GM21825 (cell line): ENCODE results near the gene SPECC1L.

Experiments used
- ATAC-seq: cut with Tn5 transposase; IDR thresholded peaks from one replicate; pipeline ENCODE4 v1.9.1; 2021; ENCODE audit warnings: mild to moderate bottlenecking, moderate library complexity; ENCODE audit not compliant: unreplicated experiment

The SPECC1L gene

GRCh38 chr22:24424901-24425775 lies 154.5 kb downstream of the SPECC1L start:
- ATAC-seq: no peak

GRCh38 chr22:24426436-24426835 lies 155.8 kb downstream of the SPECC1L start:
- no peak for ATAC-seq

GRCh38 chr22:24426851-24427499 lies 156.3 kb downstream of the SPECC1L start:
- ATAC-seq: no peak

GRCh38 chr22:24427500-24428164 lies 157.0 kb downstream of the SPECC1L start, which contains the start of gene ADORA2A:
Gene ADORA2A (plus strand): TSS chr22:24427599. CDS start chr22:24433405, 5,806 bp downstream.
- peak; percentile 43 for ATAC-seq

- no peak for ATAC-seq
These were observed 158.2 kb downstream of the SPECC1L start for GRCh38 chr22:24428751-24429410.

- no peak for ATAC-seq
These were observed 159.1 kb downstream of the SPECC1L start for GRCh38 chr22:24429411-24430365.

- ATAC-seq: no peak
These were observed 160.0 kb downstream of the SPECC1L start for GRCh38 chr22:24430431-24431308.

- ATAC-seq: no peak
These were observed 160.8 kb downstream of the SPECC1L start for GRCh38 chr22:24431309-24432034.

GRCh38 chr22:24432059-24432853 lies 161.6 kb downstream of the SPECC1L start:
- ATAC-seq: no peak

GRCh38 chr22:24433001-24433827 lies 162.6 kb downstream of the SPECC1L start:
- no peak for ATAC-seq

- ATAC-seq: peak; percentile 52
These were observed 163.3 kb downstream of the SPECC1L start for GRCh38 chr22:24433828-24434470.

GRCh38 chr22:24434471-24435322 lies 164.1 kb downstream of the SPECC1L start:
- ATAC-seq: peak; percentile 45

GRCh38 chr22:24435323-24435645 lies 164.7 kb downstream of the SPECC1L start:
- ATAC-seq: no peak

- no peak for ATAC-seq
These were observed 165.3 kb downstream of the SPECC1L start for GRCh38 chr22:24435861-24436371.

- no peak for ATAC-seq
These were observed 165.9 kb downstream of the SPECC1L start for GRCh38 chr22:24436553-24436952.
